A673 (cell line): ENCODE measurements around the gene MPRIP. TPM values are rescaled to one million over a fixed set of nuclear protein-coding genes. Genes with fewer than 3 reads are reported as not detected.

Experiments
- BruUV-seq: library from RNA; stranded (reverse); fragments of 400-500 nt; replicated peaks from 2 replicates; lab custom pipeline; 2021; lab: Mats Ljungman, UMichigan
- CTCF ChIA-PET: fragments of 300-600 bp; sonication (Branson Sonifier 250); formaldehyde crosslinking; loops from one replicate; lab custom pipeline; 2022; ENCODE audit warnings: antibody characterized with exemption; lab: Charles Lee
- POLR2A ChIA-PET: fragments of 300-600 bp; sonication (Branson Sonifier 250); formaldehyde crosslinking; loops from one replicate; lab custom pipeline; 2022; ENCODE audit warnings: antibody characterized with exemption; ENCODE audit not compliant: low non-redundant PET; lab: Charles Lee
- DNase-seq: peaks from one replicate; pipeline ENCODE4 v3.0.0-alpha.2; 2015; ENCODE audit warnings: low spot score
- H3K27ac ChIP-seq: fragments of 200-600 bp; sonication (generic); 2 replicates; pipeline ENCODE4 v1.5.1; 2016; ENCODE audit warnings: mixed run types, low read depth, mild to moderate bottlenecking, mixed read lengths, antibody characterized with exemption, low read length; ENCODE audit not compliant: poor library complexity, severe bottlenecking
- H3K27me3 ChIP-seq: fragments of 200-600 bp; sonication (generic); replicated peaks from 2 replicates; pipeline ENCODE4 v1.6.1; 2017; ENCODE audit warnings: mixed run types, low read depth, mild to moderate bottlenecking, mixed read lengths, antibody characterized with exemption, low read length; ENCODE audit not compliant: insufficient read depth, poor library complexity
- H3K36me3 ChIP-seq: fragments of 200-600 bp; sonication (generic); 2 replicates; pipeline ENCODE4 v1.6.1; 2016; ENCODE audit warnings: mixed run types, mild to moderate bottlenecking, mixed read lengths, antibody characterized with exemption, low read length; ENCODE audit not compliant: insufficient read depth, poor library complexity, severe bottlenecking
- H3K4me1 ChIP-seq: fragments of 200-600 bp; sonication (generic); 2 replicates; pipeline ENCODE4 v1.6.1; 2017; ENCODE audit warnings: mixed run types, mild to moderate bottlenecking, mixed read lengths, antibody characterized with exemption, low read length; ENCODE audit not compliant: insufficient read depth, poor library complexity, severe bottlenecking
- H3K4me3 ChIP-seq: fragments of 200-600 bp; sonication (generic); 2 replicates; pipeline ENCODE4 v1.5.1; 2016; ENCODE audit warnings: low read depth, mixed run types, mild to moderate bottlenecking, mixed read lengths, low read length; ENCODE audit not compliant: poor library complexity, severe bottlenecking
- H3K9me3 ChIP-seq: fragments of 200-600 bp; sonication (generic); 2 replicates; pipeline ENCODE4 v1.6.1; 2016; ENCODE audit warnings: mixed run types, low read depth, mild to moderate bottlenecking, mixed read lengths, antibody characterized with exemption, low read length; ENCODE audit not compliant: poor library complexity, severe bottlenecking
- EZH2 ChIP-seq: fragments of 200-600 bp; sonication (generic); IDR thresholded peaks from 2 replicates; pipeline ENCODE4 v1.6.1; 2017; ENCODE audit warnings: borderline replicate concordance, low read depth, mild to moderate bottlenecking, mixed read lengths, antibody characterized with exemption, low read length; ENCODE audit not compliant: poor library complexity, severe bottlenecking
- intact Hi-C: fragments of 100-400 bp; cut with micrococcal nuclease; formaldehyde crosslinking; loops from one replicate; pipeline ENCODE4 v1.10.0; 2022; ENCODE audit not compliant: unreplicated experiment
- total RNA-seq: library from RNA; stranded (reverse); gene quantifications from 2 replicates; pipeline ENCODE4 v1.2.3, GENCODE V29; 2021
- TF ChIP-seq, protein P1 (sequence below): fragments of 300-800, 200-600 bp; sonication (generic); conservative IDR thresholded peaks from 2 replicates; pipeline ENCODE4 v1.5.1; 2017; ENCODE audit warnings: low read depth, mild to moderate bottlenecking, antibody characterized with exemption, low read length, moderate library complexity, mixed read lengths

Gene MPRIP
- total RNA-seq, 1 experiment from 2014 or later, result 290 TPM

DNA sequence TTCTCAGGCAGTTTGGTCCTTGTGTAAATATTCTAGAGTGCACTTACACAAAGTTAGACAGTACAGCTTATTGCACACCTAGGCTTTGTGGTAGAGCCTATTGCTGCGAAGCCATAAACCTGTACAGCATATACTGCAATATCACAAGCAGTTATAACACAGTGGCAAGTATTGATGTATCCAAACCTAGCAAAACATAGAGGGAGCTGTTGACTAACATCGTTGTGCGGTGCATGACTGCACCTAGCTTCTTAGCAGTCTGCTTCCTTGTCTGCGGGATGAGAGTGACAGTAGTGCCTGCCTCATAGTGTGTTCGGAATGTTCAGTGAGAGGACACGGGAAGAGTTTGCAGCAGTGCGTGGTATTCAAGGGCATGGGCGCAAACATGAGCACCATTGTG lies 78.9 kb downstream of the MPRIP start:
- ChIA-PET POLR2A (no interaction called here), CTCF (no interaction called here)
- Histone ChIP-seq H3K27me3 (no peaks in the 10 kb centered on the region), H3K9me3 (no peaks in the 10 kb centered on the region), H3K4me3 (no peak overlapping the region), H3K27ac (no peak overlapping the region), H3K4me1 (no peaks in the 10 kb centered on the region), H3K36me3 (no peaks in the 10 kb centered on the region)
- intact Hi-C loops, result no loop called here
- DNase-seq, result no peak
- BruUV-seq, result no TSS peak
- TF ChIP-seq, protein P1, sequence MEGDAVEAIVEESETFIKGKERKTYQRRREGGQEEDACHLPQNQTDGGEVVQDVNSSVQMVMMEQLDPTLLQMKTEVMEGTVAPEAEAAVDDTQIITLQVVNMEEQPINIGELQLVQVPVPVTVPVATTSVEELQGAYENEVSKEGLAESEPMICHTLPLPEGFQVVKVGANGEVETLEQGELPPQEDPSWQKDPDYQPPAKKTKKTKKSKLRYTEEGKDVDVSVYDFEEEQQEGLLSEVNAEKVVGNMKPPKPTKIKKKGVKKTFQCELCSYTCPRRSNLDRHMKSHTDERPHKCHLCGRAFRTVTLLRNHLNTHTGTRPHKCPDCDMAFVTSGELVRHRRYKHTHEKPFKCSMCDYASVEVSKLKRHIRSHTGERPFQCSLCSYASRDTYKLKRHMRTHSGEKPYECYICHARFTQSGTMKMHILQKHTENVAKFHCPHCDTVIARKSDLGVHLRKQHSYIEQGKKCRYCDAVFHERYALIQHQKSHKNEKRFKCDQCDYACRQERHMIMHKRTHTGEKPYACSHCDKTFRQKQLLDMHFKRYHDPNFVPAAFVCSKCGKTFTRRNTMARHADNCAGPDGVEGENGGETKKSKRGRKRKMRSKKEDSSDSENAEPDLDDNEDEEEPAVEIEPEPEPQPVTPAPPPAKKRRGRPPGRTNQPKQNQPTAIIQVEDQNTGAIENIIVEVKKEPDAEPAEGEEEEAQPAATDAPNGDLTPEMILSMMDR, result no peak
- no peak for TF ChIP-seq EZH2

DNA sequence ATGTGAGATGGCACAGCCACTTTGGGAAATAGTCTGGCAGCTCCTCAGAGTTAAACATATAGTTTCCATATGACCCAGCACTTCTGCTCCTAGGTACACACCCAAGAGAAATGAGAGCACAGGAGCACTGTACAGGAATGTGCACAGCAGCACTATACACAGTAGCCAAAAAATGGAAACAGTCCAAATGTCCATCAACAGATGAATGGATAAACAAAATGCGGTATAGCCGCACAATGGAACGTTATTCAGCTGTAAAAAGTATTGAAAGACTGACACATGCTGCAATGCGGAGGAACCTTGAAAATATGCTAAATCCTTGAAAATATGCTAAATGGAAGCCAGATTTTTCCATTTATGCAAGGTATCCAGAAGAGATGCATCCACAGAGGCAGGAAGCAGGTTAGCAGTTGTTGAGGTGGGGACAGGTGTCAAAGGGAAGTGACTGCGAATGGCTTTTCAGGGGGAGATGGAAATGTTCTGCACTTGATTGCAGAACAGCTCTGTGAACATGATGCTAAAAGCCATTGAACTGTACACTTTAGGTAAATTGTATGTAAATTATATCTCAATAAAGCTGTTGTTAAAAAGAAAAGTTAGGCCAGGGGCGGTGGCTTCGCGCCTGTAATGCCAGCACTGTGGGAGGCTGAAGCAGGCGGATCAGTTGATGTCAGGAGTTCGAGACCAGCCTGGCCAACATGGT lies 80.7 kb downstream of the MPRIP start:
- ChIA-PET CTCF (no interaction called here), POLR2A (no interaction called here)
- H3K4me1 ChIP-seq, result no peaks in the 10 kb centered on the region
- no peak overlapping the region for H3K4me3 ChIP-seq
- no peaks in the 10 kb centered on the region for H3K27me3 ChIP-seq
- intact Hi-C loops, result no loop called here
- H3K36me3 ChIP-seq, result peaks cover 3% of the 10 kb centered on the region
- no TSS peak for BruUV-seq
- H3K27ac ChIP-seq, result no peak overlapping the region
- H3K9me3 ChIP-seq, result no peaks in the 10 kb centered on the region
- DNase-seq, result no peak
- TF ChIP-seq, protein P1, result no peak
- TF ChIP-seq EZH2, result no peak

DNA sequence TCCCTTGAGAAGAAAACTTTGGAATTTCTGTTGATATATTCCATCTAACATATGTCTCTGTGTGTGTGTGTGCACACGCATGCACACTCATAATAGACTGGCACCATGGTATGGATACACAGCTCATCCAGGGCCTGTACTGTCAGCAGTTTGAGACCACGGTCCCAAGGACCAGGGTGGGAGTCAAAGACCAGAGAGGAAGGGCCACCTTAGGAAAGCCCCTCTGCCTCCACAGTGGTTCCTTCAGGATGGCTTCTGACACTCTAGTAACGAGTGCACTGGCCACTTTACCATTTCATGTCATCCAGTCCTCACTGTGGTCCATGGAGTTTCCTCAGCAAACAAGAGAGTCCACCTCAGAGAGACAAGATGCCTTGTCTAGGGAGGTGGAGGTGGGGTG lies 82.1 kb downstream of the MPRIP start:
- ChIA-PET CTCF (no interaction called here), POLR2A (no interaction called here)
- H3K27ac ChIP-seq, result no peak overlapping the region
- H3K4me1 ChIP-seq, result no peaks in the 10 kb centered on the region
- intact Hi-C loops, result no loop called here
- H3K36me3 ChIP-seq, result peaks cover 4% of the 10 kb centered on the region
- H3K4me3 ChIP-seq, result no peak overlapping the region
- TF ChIP-seq EZH2, result no peak
- TF ChIP-seq, protein P1, result no peak
- DNase-seq, result no peak
- H3K27me3 ChIP-seq, result no peaks in the 10 kb centered on the region
- BruUV-seq, result no TSS peak
- no peaks in the 10 kb centered on the region for H3K9me3 ChIP-seq
